GM18520 (cell line): ENCODE measurements around the gene SDHAF4.
"Not testable (repeated sequence)": the region's sequence is repeated elsewhere in the genome, so short reads cannot be mapped to it uniquely, and the experiment has no call there.

Experiments used
- ATAC-seq: cut with Tn5 transposase; IDR thresholded peaks from one replicate; pipeline ENCODE4 v1.9.1; 2021; ENCODE audit not compliant: unreplicated experiment

The SDHAF4 gene

GRCh38 chr6:70592391-70593117 lies 25.8 kb downstream of the SDHAF4 start:
- no peak for ATAC-seq

- ATAC-seq, result no peak
These were observed 26.4 kb downstream of the SDHAF4 start for GRCh38 chr6:70593118-70593486.

- no peak for ATAC-seq
These were observed 32.5 kb downstream of the SDHAF4 start for GRCh38 chr6:70599187-70599586.

DNA sequence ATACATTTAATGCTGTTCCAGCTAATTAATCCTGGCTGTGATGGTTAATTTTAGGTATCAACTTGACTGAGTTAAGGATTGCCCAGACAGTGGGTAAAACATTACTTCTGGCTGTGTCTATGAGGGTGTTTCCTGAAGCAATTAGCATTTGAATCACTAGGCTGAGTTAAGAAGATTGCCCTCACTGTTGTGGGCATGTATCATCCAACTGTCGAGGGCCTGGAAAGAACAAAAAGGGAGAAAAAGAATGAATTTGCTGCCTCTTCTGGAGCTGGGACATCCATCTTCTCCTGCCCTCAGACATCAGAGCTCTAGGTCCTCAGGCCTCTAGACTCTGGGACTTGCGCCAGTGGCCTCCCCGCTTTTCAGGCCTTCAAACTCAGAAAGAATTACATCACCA lies 34.3 kb downstream of the SDHAF4 start:
- no peak for ATAC-seq

- ATAC-seq, result no peak
These were observed 37.5 kb downstream of the SDHAF4 start for GRCh38 chr6:70604254-70604653.

DNA sequence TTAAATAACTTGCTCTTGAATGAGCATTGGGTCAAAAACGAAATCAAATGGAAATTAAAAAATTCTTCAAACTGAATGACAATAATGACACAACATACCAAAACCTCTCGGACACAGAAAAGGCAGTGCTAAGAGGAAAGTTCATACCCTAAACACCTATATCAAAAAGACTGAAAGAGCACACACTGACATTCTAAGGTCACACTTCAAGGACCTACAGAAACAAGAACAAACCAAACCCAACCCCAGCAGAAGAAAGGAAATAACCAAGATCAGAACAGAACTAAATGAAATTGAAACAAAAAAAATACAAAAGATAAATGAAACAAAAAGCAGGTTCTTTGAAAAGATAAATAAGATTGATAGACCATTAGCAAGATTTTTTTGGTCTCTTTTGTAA lies 40.6 kb downstream of the SDHAF4 start:
- ATAC-seq, result not testable (repeated sequence)

GRCh38 chr6:70609181-70609580 lies 42.5 kb downstream of the SDHAF4 start:
- not testable (repeated sequence) for ATAC-seq

GRCh38 chr6:70616728-70617260 lies 50.1 kb downstream of the SDHAF4 start:
- ATAC-seq, result no peak

DNA sequence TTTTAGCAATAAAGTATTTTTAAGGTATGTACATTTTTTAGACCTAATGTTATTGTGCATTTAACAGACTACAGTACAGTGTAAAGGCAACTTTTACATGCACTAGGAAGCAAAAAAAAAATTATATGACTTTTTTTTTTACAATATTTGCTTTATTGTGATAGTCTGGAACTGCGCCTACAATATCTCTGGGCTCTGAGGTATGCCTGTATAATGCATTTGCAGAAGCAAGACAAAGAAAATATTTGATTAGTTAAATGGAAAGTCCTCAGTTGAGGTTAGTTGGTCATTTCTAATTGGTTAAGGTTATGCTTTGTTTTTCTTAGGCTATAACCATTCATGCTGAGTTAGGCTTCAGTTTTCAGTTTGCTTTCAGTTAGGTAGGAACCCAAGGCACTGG lies 54.0 kb downstream of the SDHAF4 start:
- no peak for ATAC-seq

GRCh38 chr6:70622461-70622860 lies 55.7 kb downstream of the SDHAF4 start:
- ATAC-seq, result no peak

GRCh38 chr6:70625436-70625835 lies 58.7 kb downstream of the SDHAF4 start:
- no peak for ATAC-seq

DNA sequence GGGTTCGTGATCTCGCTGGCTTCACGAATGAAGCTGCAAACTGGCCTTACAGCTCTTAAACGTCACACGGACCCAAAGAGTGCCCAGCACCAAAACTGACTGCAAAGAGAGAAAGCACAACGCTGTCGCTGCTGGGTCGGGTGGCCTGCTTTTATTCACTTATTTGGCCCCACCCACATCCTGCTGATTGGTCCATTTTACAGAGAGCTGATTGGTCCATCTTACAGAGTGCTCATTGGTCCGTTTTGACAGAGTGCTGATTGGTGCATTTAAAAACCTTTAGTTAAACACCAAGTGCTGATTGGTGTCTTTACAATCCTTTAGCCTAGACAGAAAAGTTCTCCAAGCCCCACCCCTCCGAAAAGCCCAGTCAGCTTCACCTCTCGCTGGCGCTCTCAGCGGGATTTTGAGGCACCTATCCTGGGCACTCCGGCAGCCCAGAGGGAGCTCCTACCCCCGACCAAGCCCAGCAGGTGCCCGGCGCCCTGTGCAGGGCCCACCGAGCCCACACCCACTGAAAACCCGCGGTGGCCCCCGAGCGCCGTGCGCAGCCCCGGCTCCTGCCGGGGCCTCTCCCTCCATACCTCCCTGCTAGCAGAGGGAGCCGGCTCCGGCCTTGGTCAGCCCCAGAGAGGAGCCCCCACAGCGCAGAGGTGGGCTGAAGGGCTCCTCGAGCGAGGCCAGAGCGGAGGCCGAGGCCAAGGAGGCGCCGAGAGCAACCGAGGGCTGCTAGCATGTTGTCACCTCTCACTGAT lies 60.9 kb downstream of the SDHAF4 start:
- no peak for ATAC-seq

GRCh38 chr6:70629929-70630328 lies 63.2 kb downstream of the SDHAF4 start:
- ATAC-seq, result no peak

GRCh38 chr6:70633870-70634269 lies 67.1 kb downstream of the SDHAF4 start:
- no peak for ATAC-seq

- no peak for ATAC-seq
These were observed 69.9 kb downstream of the SDHAF4 start for GRCh38 chr6:70636596-70636995.

DNA sequence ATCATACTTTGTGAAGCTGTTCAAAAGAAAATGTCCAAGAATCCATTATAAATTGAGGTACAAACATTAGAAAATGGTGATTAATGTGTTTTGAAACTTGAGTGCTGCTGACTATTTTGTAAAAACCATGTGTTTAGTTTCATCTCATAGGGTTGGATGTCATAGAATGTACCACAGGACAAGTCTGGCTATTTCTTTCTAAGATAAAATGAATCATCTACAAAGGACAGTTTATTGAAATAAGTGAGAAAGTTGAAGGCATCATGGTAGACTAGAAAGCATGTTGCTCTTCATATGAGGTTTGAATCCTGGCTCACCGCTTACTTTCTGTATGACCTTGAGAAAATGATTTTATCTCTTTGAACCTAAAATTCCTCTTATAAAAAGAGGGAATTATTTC lies 71.7 kb downstream of the SDHAF4 start:
- no peak for ATAC-seq
